ENCODE results near the gene PIP5K1C. TPM values are rescaled to one million over a fixed set of nuclear protein-coding genes. Genes with fewer than 3 reads are reported as not detected.

The PIP5K1C gene
- total RNA-seq, 1 experiment from 2014 or later = 26.9 TPM

- no peaks in the 10 kb centered on the region for H3K27me3 ChIP-seq (ENCODE audit: insufficient read depth, low read length)
- no peaks in the 10 kb centered on the region for H3K79me2 ChIP-seq (ENCODE audit: insufficient read depth, low read length)
- no peaks in the 10 kb centered on the region for H4K20me1 ChIP-seq (ENCODE audit: insufficient read depth)
- POLR2A ChIA-PET = no interaction called here
- H2AFZ ChIP-seq (ENCODE audit: low read depth, low read length, poor library complexity, severe bottlenecking) = no peak overlapping the region
- RAD21 ChIA-PET (ENCODE audit: low non-redundant PET in 1 of 2, low total read pairs in 2 of 2, uncharacterized antibody in 2 of 2, unreplicated experiment in 2 of 2) = no interaction called here
- ATAC-seq (no peak), DNase-seq (ENCODE audit: low read depth, low spot score) (no peak)
- no peak overlapping the region for H3K27ac ChIP-seq (ENCODE audit: low read depth, low read length)
- H3K9me3 ChIP-seq (ENCODE audit: control insufficient read depth in 1 of 2, insufficient read depth in 1 of 2, low read depth in 1 of 2, low read length in 2 of 2) = no peaks in the 10 kb centered on the region
- CTCF ChIA-PET = no interaction called here
- no peak overlapping the region for H3K4me2 ChIP-seq (ENCODE audit: low read length)
- H3K4me3 ChIP-seq (replicated peaks in 1 of 2; ENCODE audit: low read depth in 1 of 2, low read length in 2 of 2) = no peak overlapping the region
- BruUV-seq (replicated peaks) = no TSS peak
- H3K9ac ChIP-seq (ENCODE audit: low read length) = no peak overlapping the region
- TF ChIP-seq TCF7L2 (IDR thresholded peaks at IDR 0.05; ENCODE audit: borderline replicate concordance, extremely low read depth, insufficient read depth, insufficient read length) (no peak), SP1 (IDR thresholded peaks at IDR 0.05; ENCODE audit: low read depth) (no peak), POLR2AphosphoS5 (IDR thresholded peaks at IDR 0.05; ENCODE audit: low read depth, low read length) (no peak), CBX3 (IDR thresholded peaks at IDR 0.05; ENCODE audit: low read depth) (no peak), RAD21 (IDR thresholded peaks at IDR 0.05; ENCODE audit: low read depth) (no peak)
- peaks cover 3 to 10% of the 10 kb centered on the region in 2 experiments; a peak in 3 of 4 replicates for H3K4me1 ChIP-seq (ENCODE audit: control insufficient read depth in 1 of 2, insufficient read depth in 2 of 2, low read length in 2 of 2)
- H3K36me3 ChIP-seq (ENCODE audit: control insufficient read depth in 1 of 2, insufficient read depth in 2 of 2, low read length in 2 of 2) = no peaks in the 10 kb centered on the region
- intact Hi-C loops (cut with micrococcal nuclease) = no loop called here
- no peaks in the 10 kb centered on the region for H3K9me2 ChIP-seq (ENCODE audit: insufficient read depth)
Measured at GRCh38 chr19:3645726-3646125, 54.5 kb downstream of the PIP5K1C start.

GRCh38 chr19:3645067-3645396 lies 55.2 kb downstream of the PIP5K1C start:
- no peaks in the 10 kb centered on the region for H3K27me3 ChIP-seq (ENCODE audit: insufficient read depth, low read length)
- H3K4me2 ChIP-seq (ENCODE audit: low read length) = no peak overlapping the region
- no peaks in the 10 kb centered on the region for H3K9me3 ChIP-seq (ENCODE audit: control insufficient read depth in 1 of 2, insufficient read depth in 1 of 2, low read depth in 1 of 2, low read length in 2 of 2)
- DNase-seq (ENCODE audit: low read depth, low spot score) = no peak
- no peak overlapping the region for H3K4me3 ChIP-seq (replicated peaks in 1 of 2; ENCODE audit: low read depth in 1 of 2, low read length in 2 of 2)
- POLR2A ChIA-PET = no interaction called here
- RAD21 ChIA-PET (ENCODE audit: low non-redundant PET in 1 of 2, low total read pairs in 2 of 2, uncharacterized antibody in 2 of 2, unreplicated experiment in 2 of 2) = no interaction called here
- no peak overlapping the region for H3K27ac ChIP-seq (ENCODE audit: low read depth, low read length)
- H2AFZ ChIP-seq (ENCODE audit: low read depth, low read length, poor library complexity, severe bottlenecking) = no peak overlapping the region
- intact Hi-C loops (cut with micrococcal nuclease) = no loop called here
- no peaks in the 10 kb centered on the region for H4K20me1 ChIP-seq (ENCODE audit: insufficient read depth)
- no peaks in the 10 kb centered on the region; a peak in 1 of 4 replicates for H3K36me3 ChIP-seq (ENCODE audit: control insufficient read depth in 1 of 2, insufficient read depth in 2 of 2, low read length in 2 of 2)
- H3K9ac ChIP-seq (ENCODE audit: low read length) = no peak overlapping the region
- CTCF ChIA-PET = no interaction called here
- no peaks in the 10 kb centered on the region for H3K79me2 ChIP-seq (ENCODE audit: insufficient read depth, low read length)
- H3K9me2 ChIP-seq (ENCODE audit: insufficient read depth) = no peaks in the 10 kb centered on the region
- no peak for ATAC-seq
- BruUV-seq (replicated peaks) = no TSS peak
- H3K4me1 ChIP-seq (ENCODE audit: control insufficient read depth in 1 of 2, insufficient read depth in 2 of 2, low read length in 2 of 2) = peaks cover 3 to 10% of the 10 kb centered on the region in 2 experiments; a peak in 3 of 4 replicates
- TF ChIP-seq EZH2phosphoT487 (IDR thresholded peaks at IDR 0.05; ENCODE audit: borderline replicate concordance) = no peak
- no peak for TF ChIP-seq CBX3 (IDR thresholded peaks at IDR 0.05; ENCODE audit: low read depth)
- no peak for TF ChIP-seq ATF3 (IDR thresholded peaks at IDR 0.05)
- no peak for TF ChIP-seq FOSL1 (IDR thresholded peaks at IDR 0.05; ENCODE audit: low read depth)
- TF ChIP-seq, protein P1, sequence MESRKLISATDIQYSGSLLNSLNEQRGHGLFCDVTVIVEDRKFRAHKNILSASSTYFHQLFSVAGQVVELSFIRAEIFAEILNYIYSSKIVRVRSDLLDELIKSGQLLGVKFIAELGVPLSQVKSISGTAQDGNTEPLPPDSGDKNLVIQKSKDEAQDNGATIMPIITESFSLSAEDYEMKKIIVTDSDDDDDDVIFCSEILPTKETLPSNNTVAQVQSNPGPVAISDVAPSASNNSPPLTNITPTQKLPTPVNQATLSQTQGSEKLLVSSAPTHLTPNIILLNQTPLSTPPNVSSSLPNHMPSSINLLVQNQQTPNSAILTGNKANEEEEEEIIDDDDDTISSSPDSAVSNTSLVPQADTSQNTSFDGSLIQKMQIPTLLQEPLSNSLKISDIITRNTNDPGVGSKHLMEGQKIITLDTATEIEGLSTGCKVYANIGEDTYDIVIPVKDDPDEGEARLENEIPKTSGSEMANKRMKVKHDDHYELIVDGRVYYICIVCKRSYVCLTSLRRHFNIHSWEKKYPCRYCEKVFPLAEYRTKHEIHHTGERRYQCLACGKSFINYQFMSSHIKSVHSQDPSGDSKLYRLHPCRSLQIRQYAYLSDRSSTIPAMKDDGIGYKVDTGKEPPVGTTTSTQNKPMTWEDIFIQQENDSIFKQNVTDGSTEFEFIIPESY (IDR thresholded peaks at IDR 0.05; ENCODE audit: extremely low read depth, insufficient replicate concordance, low read length) = no peak
- TF ChIP-seq SP1 (IDR thresholded peaks at IDR 0.05; ENCODE audit: low read depth) = no peak
- no peak for TF ChIP-seq EZH2 (IDR thresholded peaks at IDR 0.05)
- TF ChIP-seq YY1 (IDR thresholded peaks at IDR 0.05; ENCODE audit: extremely low read depth, insufficient replicate concordance, low read depth, low read length) = no peak
- TF ChIP-seq, protein P2, sequence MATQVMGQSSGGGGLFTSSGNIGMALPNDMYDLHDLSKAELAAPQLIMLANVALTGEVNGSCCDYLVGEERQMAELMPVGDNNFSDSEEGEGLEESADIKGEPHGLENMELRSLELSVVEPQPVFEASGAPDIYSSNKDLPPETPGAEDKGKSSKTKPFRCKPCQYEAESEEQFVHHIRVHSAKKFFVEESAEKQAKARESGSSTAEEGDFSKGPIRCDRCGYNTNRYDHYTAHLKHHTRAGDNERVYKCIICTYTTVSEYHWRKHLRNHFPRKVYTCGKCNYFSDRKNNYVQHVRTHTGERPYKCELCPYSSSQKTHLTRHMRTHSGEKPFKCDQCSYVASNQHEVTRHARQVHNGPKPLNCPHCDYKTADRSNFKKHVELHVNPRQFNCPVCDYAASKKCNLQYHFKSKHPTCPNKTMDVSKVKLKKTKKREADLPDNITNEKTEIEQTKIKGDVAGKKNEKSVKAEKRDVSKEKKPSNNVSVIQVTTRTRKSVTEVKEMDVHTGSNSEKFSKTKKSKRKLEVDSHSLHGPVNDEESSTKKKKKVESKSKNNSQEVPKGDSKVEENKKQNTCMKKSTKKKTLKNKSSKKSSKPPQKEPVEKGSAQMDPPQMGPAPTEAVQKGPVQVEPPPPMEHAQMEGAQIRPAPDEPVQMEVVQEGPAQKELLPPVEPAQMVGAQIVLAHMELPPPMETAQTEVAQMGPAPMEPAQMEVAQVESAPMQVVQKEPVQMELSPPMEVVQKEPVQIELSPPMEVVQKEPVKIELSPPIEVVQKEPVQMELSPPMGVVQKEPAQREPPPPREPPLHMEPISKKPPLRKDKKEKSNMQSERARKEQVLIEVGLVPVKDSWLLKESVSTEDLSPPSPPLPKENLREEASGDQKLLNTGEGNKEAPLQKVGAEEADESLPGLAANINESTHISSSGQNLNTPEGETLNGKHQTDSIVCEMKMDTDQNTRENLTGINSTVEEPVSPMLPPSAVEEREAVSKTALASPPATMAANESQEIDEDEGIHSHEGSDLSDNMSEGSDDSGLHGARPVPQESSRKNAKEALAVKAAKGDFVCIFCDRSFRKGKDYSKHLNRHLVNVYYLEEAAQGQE (IDR thresholded peaks at IDR 0.05; ENCODE audit: low read depth) = no peak
- no peak for TF ChIP-seq ELF1 (IDR thresholded peaks at IDR 0.05; ENCODE audit: borderline replicate concordance, low read depth)
- TF ChIP-seq EGR1 (IDR thresholded peaks at IDR 0.05; ENCODE audit: low read depth) = no peak
- TF ChIP-seq SIN3A (IDR thresholded peaks at IDR 0.05; ENCODE audit: low read depth) = no peak
